ENCODE results near the gene RAMACL.

RAMACL gene

GRCh38 chr6:166580076-166581050 is 6.1 kb downstream of the RAMACL start:
- DNase-seq (ENCODE audit: low read depth in 1 of 2, low spot score in 1 of 2): no peak

GRCh38 chr6:166579237-166579850 is 7.1 kb downstream of the RAMACL start:
- no peak for DNase-seq (ENCODE audit: low read depth in 1 of 2, low spot score in 1 of 2)

- DNase-seq (ENCODE audit: low read depth in 1 of 2, low spot score in 1 of 2): no peak
These were observed 7.8 kb downstream of the RAMACL start for GRCh38 chr6:166578536-166579236.

GRCh38 chr6:166575205-166575604 is 11.3 kb downstream of the RAMACL start:
- DNase-seq (ENCODE audit: low read depth in 1 of 2, low spot score in 1 of 2): no peak

GRCh38 chr6:166573511-166574216 is 12.8 kb downstream of the RAMACL start:
- DNase-seq (ENCODE audit: low read depth in 1 of 2, low spot score in 1 of 2): no peak

- no peak for DNase-seq (ENCODE audit: low read depth in 1 of 2, low spot score in 1 of 2)
These were observed 13.9 kb downstream of the RAMACL start for GRCh38 chr6:166572370-166573261.

GRCh38 chr6:166570929-166571713 is 15.4 kb downstream of the RAMACL start:
- no peak for DNase-seq (ENCODE audit: low read depth in 1 of 2, low spot score in 1 of 2)

GRCh38 chr6:166569206-166569605 is 17.3 kb downstream of the RAMACL start:
- DNase-seq (ENCODE audit: low read depth in 1 of 2, low spot score in 1 of 2): no peak

GRCh38 chr6:166567813-166568212 is 18.7 kb downstream of the RAMACL start:
- no peak for DNase-seq (ENCODE audit: low read depth in 1 of 2, low spot score in 1 of 2)

GRCh38 chr6:166567107-166567506 is 19.4 kb downstream of the RAMACL start:
- no peak for DNase-seq (ENCODE audit: low read depth in 1 of 2, low spot score in 1 of 2)

- no peak for DNase-seq (ENCODE audit: low read depth in 1 of 2, low spot score in 1 of 2)
These were observed 20.2 kb downstream of the RAMACL start for GRCh38 chr6:166566026-166567011.

GRCh38 chr6:166565084-166565967 is 21.2 kb downstream of the RAMACL start:
- DNase-seq (ENCODE audit: low read depth in 1 of 2, low spot score in 1 of 2): no peak

- no peak for DNase-seq (ENCODE audit: low read depth in 1 of 2, low spot score in 1 of 2)
These were observed 22.7 kb downstream of the RAMACL start for GRCh38 chr6:166563805-166564204.

- DNase-seq (ENCODE audit: low read depth in 1 of 2, low spot score in 1 of 2): no peak
These were observed 23.3 kb downstream of the RAMACL start for GRCh38 chr6:166563200-166563599.

- no peak for DNase-seq (ENCODE audit: low read depth in 1 of 2, low spot score in 1 of 2)
These were observed 23.8 kb downstream of the RAMACL start for GRCh38 chr6:166562726-166563125.

- DNase-seq (ENCODE audit: low read depth in 1 of 2, low spot score in 1 of 2): no peak
These were observed 24.6 kb downstream of the RAMACL start for GRCh38 chr6:166561771-166562359.

GRCh38 chr6:166560222-166560621 is 26.3 kb downstream of the RAMACL start:
- no peak for DNase-seq (ENCODE audit: low read depth in 1 of 2, low spot score in 1 of 2)

Measured in activated CD4-positive, alpha-beta T cell treated with anti-CD3 and anti-CD28 coated beads, Interleukin-2, amount 50 U/mL, for 24 hours (primary cell).